CD8-positive, alpha-beta memory T cell (primary cell): ENCODE data around the gene ARHGAP25. TPM values are rescaled to one million over a fixed set of nuclear protein-coding genes. Genes with fewer than 3 reads are reported as not detected.

Experiments used
- CTCF ChIA-PET: fragments of 350-600 bp; sonication (Branson Sonifier 250); formaldehyde crosslinking; loops from one replicate; lab custom pipeline; 2021; ENCODE audit warnings: antibody characterized with exemption; lab: Charles Lee
- POLR2A ChIA-PET: fragments of 350-600 bp; sonication (Branson Sonifier 250); formaldehyde crosslinking; loops from one replicate; lab custom pipeline; 2021; ENCODE audit warnings: antibody characterized with exemption; lab: Charles Lee
- DNase-seq, 5 donors: peaks; one replicate each; pipeline versions ENCODE4 v3.0.0 to v3.0.0-alpha.2; 2020 to 2022; ENCODE audit warnings: mixed read lengths in 1 of 5
- H3K27ac ChIP-seq: one replicate; pipeline ENCODE4 v1.7.0; 2013; ENCODE audit warnings: low read depth, mild to moderate bottlenecking, low read length, moderate library complexity
- H3K27me3 ChIP-seq: 2 replicates; pipeline ENCODE4 v1.7.0; 2013; ENCODE audit warnings: low read length, mild to moderate bottlenecking; ENCODE audit not compliant: insufficient read depth, poor library complexity, severe bottlenecking
- H3K36me3 ChIP-seq: 2 replicates; pipeline ENCODE4 v1.7.0; 2013; ENCODE audit warnings: mild to moderate bottlenecking, low read length, moderate library complexity; ENCODE audit not compliant: insufficient read depth
- H3K4me1 ChIP-seq: 2 replicates; pipeline ENCODE4 v1.7.0; 2013; ENCODE audit warnings: mild to moderate bottlenecking, low read length, moderate library complexity; ENCODE audit not compliant: insufficient read depth
- H3K4me3 ChIP-seq: 2 replicates; pipeline ENCODE4 v1.7.0; 2013; ENCODE audit warnings: mild to moderate bottlenecking, low read length
- H3K9me3 ChIP-seq: 2 replicates; pipeline ENCODE4 v1.7.0; 2013; ENCODE audit warnings: mild to moderate bottlenecking, low read length
- H3K27ac Mint-ChIP-seq, 8 donors: one replicate each; pipeline ENCODE4 v1.8.0; 2020 to 2021; ENCODE audit warnings: mixed read lengths in 8 of 8, mild to moderate bottlenecking in 6 of 8, inconsistent platforms in 3 of 8, moderate library complexity in 3 of 8
- H3K27me3 Mint-ChIP-seq, 2 donors: one replicate each; pipeline ENCODE4 v1.8.0; 2020 to 2021; ENCODE audit warnings: mixed read lengths in 2 of 2, mild to moderate bottlenecking in 1 of 2, moderate library complexity in 1 of 2
- H3K36me3 Mint-ChIP-seq, 3 donors: one replicate each; pipeline ENCODE4 v1.8.0; 2020 to 2021; ENCODE audit warnings: mixed read lengths in 3 of 3, inconsistent platforms in 1 of 3, mild to moderate bottlenecking in 1 of 3
- H3K4me1 Mint-ChIP-seq, 3 donors: one replicate each; pipeline ENCODE4 v1.8.0; 2020 to 2021; ENCODE audit warnings: mixed read lengths in 3 of 3, inconsistent platforms in 1 of 3, mild to moderate bottlenecking in 1 of 3
- H3K4me3 Mint-ChIP-seq, 7 donors: one replicate each; pipeline ENCODE4 v1.8.0; 2020 to 2021; ENCODE audit warnings: mixed read lengths in 7 of 7, mild to moderate bottlenecking in 6 of 7, moderate library complexity in 4 of 7, inconsistent platforms in 2 of 7
- H3K9me3 Mint-ChIP-seq, 5 donors: one replicate each; pipeline ENCODE4 v1.8.0; 2020 to 2022; ENCODE audit warnings: mixed read lengths in 5 of 5, mild to moderate bottlenecking in 3 of 5, moderate library complexity in 2 of 5, inconsistent platforms in 1 of 5
- polyA plus RNA-seq: library from polyadenylated mRNA; unstranded; fragments of 300-500 nt; fragmentation: Illumina TruSeq; gene quantifications from one replicate; pipeline ENCODE4 v1.2.3, GENCODE V29; 2021
- total RNA-seq, 2 experiments: library from RNA; stranded (reverse); gene quantifications; one replicate each; pipeline ENCODE4 v1.2.3, GENCODE V29; 2021

The ARHGAP25 gene
- total RNA-seq (10 to 100 TPM; 74.7 to 75.2 TPM), polyA plus RNA-seq (200 TPM)

GRCh38 chr2:68734688-68735525 is at the start of gene ARHGAP25:
ARHGAP25 (plus strand) TSS chr2:68734811; CDS start chr2:68735200, 389 bp downstream.
- no peaks in the 10 kb centered on the region for H3K9me3 ChIP-seq
- CTCF ChIA-PET = interaction anchor here (0.8 to 3.7 kb wide), 13 partner anchors 11 to 271 kb away, joined by 3 to 22 read pairs (median 3); no protein-coding TSS in a partner anchor
- Mint-ChIP-seq H3K27ac (no peak within 1 kb of the TSS), H3K27me3 (no peaks in the 10 kb centered on the region), H3K4me3 (no peak within 1 kb of the TSS), H3K9me3 (no peaks in the 10 kb centered on the region), H3K36me3 (peaks cover 0 to 24% (median 4%) of the 10 kb centered on the region in 3 donors), H3K4me1 (peaks cover 30 to 46% (median 42%) of the 10 kb centered on the region in 3 donors)
- H3K27me3 ChIP-seq = no peaks in the 10 kb centered on the region
- H3K36me3 ChIP-seq = no peaks in the 10 kb centered on the region
- peaks cover 44% of the 10 kb centered on the region for H3K4me1 ChIP-seq
- peak within 1 kb of the TSS; percentile 62 for H3K27ac ChIP-seq
- peak in 3 of 5 donors; percentile 58 to 67 (median 60) for DNase-seq
- POLR2A ChIA-PET = interaction anchor here (0.9 to 1.7 kb wide), 7 partner anchors 10 to 173 kb away, joined by 3 to 9 read pairs (median 5); no protein-coding TSS in a partner anchor
- H3K4me3 ChIP-seq = peak within 1 kb of the TSS; percentile 73

GRCh38 chr2:68686178-68686577 is 48.4 kb upstream of the ARHGAP25 start:
- H3K27ac Mint-ChIP-seq = no peak overlapping the region
- Histone ChIP-seq H3K27ac (no peak overlapping the region), H3K36me3 (no peaks in the 10 kb centered on the region), H3K9me3 (no peaks in the 10 kb centered on the region), H3K4me3 (no peak overlapping the region), H3K4me1 (no peaks in the 10 kb centered on the region), H3K27me3 (no peaks in the 10 kb centered on the region)
- H3K4me1 Mint-ChIP-seq = peaks cover 0 to 9% (median 9%) of the 10 kb centered on the region in 3 donors
- H3K9me3 Mint-ChIP-seq = peaks cover 0 to 1% (median 0%) of the 10 kb centered on the region in 5 donors
- DNase-seq = no peak
- no peak overlapping the region for H3K4me3 Mint-ChIP-seq
- CTCF ChIA-PET = no interaction called here
- peaks cover 0 to 1% (median 0%) of the 10 kb centered on the region in 3 donors for H3K36me3 Mint-ChIP-seq
- H3K27me3 Mint-ChIP-seq = peaks cover 8 to 20% of the 10 kb centered on the region in 2 donors
- POLR2A ChIA-PET = no interaction called here

DNA sequence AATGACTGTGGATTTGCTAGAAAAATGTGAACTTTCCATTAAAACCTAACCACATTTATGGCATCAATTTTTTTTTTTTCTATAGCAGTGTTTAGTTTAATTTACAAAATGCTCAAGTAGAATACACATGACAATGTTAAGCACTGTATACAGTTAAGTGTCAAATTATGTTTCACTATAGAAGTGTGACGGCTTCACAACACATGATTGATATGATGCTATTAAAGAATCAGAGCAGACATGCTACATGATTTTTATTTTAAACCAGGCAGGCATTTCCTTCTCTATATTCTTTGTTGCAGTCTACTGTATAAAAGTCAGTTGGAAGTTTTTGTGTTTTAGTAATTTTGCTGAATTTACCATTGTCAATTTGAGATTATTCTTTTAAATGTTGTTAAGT is 47.6 kb upstream of the ARHGAP25 start:
- ChIA-PET CTCF (no interaction called here), POLR2A (no interaction called here)
- Histone ChIP-seq H3K27me3 (no peaks in the 10 kb centered on the region), H3K4me1 (no peaks in the 10 kb centered on the region), H3K4me3 (no peak overlapping the region), H3K27ac (no peak overlapping the region), H3K9me3 (no peaks in the 10 kb centered on the region), H3K36me3 (no peaks in the 10 kb centered on the region)
- no peak overlapping the region for H3K4me3 Mint-ChIP-seq
- peaks cover 0 to 9% (median 9%) of the 10 kb centered on the region in 3 donors for H3K4me1 Mint-ChIP-seq
- no peak overlapping the region for H3K27ac Mint-ChIP-seq
- H3K27me3 Mint-ChIP-seq = peaks cover 6 to 13% of the 10 kb centered on the region in 2 donors
- no peaks in the 10 kb centered on the region for H3K36me3 Mint-ChIP-seq
- no peaks in the 10 kb centered on the region for H3K9me3 Mint-ChIP-seq
- no peak for DNase-seq

GRCh38 chr2:68689553-68690537 is 44.8 kb upstream of the ARHGAP25 start:
- Mint-ChIP-seq H3K36me3 (peaks cover 0 to 4% (median 0%) of the 10 kb centered on the region in 3 donors), H3K4me1 (peaks cover 0 to 9% (median 9%) of the 10 kb centered on the region in 3 donors), H3K4me3 (no peak overlapping the region), H3K9me3 (no peaks in the 10 kb centered on the region), H3K27ac (no peak overlapping the region), H3K27me3 (peaks cover 4 to 8% of the 10 kb centered on the region in 2 donors)
- no peaks in the 10 kb centered on the region for H3K36me3 ChIP-seq
- ChIA-PET CTCF (interaction anchor here (1.2 to 1.7 kb wide), 2 partner anchors 19 to 62 kb away, joined by 4 to 5 read pairs; no protein-coding TSS in a partner anchor), POLR2A (no interaction called here)
- no peak overlapping the region for H3K27ac ChIP-seq
- no peaks in the 10 kb centered on the region for H3K27me3 ChIP-seq
- H3K4me3 ChIP-seq = no peak overlapping the region
- DNase-seq = no peak
- H3K9me3 ChIP-seq = no peaks in the 10 kb centered on the region
- H3K4me1 ChIP-seq = no peaks in the 10 kb centered on the region

- no peaks in the 10 kb centered on the region for H3K36me3 ChIP-seq
- no peaks in the 10 kb centered on the region for H3K4me1 ChIP-seq
- Mint-ChIP-seq H3K9me3 (no peaks in the 10 kb centered on the region), H3K27me3 (peaks cover 8% of the 10 kb centered on the region in 2 donors), H3K4me3 (no peak overlapping the region), H3K27ac (no peak overlapping the region), H3K4me1 (peaks cover 0 to 9% (median 9%) of the 10 kb centered on the region in 3 donors), H3K36me3 (peaks cover 0 to 4% (median 0%) of the 10 kb centered on the region in 3 donors)
- no peak overlapping the region for H3K27ac ChIP-seq
- ChIA-PET POLR2A (no interaction called here), CTCF (interaction anchor here (0.8 to 1.2 kb wide), 2 partner anchors 61 to 250 kb away, joined by 3 to 4 read pairs; no protein-coding TSS in a partner anchor)
- no peaks in the 10 kb centered on the region for H3K9me3 ChIP-seq
- DNase-seq = no peak
- H3K27me3 ChIP-seq = no peaks in the 10 kb centered on the region
- no peak overlapping the region for H3K4me3 ChIP-seq
Observed at GRCh38 chr2:68690851-68691250, 43.8 kb upstream of the ARHGAP25 start.

DNA sequence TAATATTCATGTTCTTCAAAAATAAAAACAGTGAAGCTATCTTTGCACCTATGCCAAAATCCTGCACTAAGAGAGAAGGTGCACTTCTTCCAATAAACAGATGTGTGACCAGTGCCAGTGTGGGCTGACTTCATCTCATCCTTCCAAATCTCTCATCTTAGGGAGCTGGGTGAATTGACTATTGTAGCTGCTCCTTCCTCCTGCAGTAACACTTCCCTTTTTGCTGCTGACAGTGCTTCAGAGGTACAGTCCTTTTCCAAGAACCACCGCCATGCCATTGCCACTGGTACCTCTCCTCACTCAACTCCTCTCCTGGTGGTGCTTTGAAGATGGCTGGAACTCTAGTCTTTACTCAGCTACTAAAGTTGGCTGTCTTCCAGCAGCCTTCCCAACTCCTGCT is 42.1 kb upstream of the ARHGAP25 start:
- ChIA-PET CTCF (interaction anchor here (0.7 to 1.4 kb wide), 2 partner anchors 29 to 157 kb away, joined by 3 read pairs; no protein-coding TSS in a partner anchor), POLR2A (no interaction called here)
- Mint-ChIP-seq H3K27me3 (peaks cover 10 to 11% of the 10 kb centered on the region in 2 donors), H3K27ac (no peak overlapping the region), H3K36me3 (peaks cover 0 to 13% (median 0%) of the 10 kb centered on the region in 3 donors), H3K4me1 (peaks cover 0 to 9% (median 9%) of the 10 kb centered on the region in 3 donors), H3K4me3 (no peak overlapping the region), H3K9me3 (no peaks in the 10 kb centered on the region)
- Histone ChIP-seq H3K4me3 (no peak overlapping the region), H3K27ac (no peak overlapping the region), H3K4me1 (no peaks in the 10 kb centered on the region), H3K36me3 (no peaks in the 10 kb centered on the region), H3K9me3 (no peaks in the 10 kb centered on the region), H3K27me3 (no peaks in the 10 kb centered on the region)
- no peak for DNase-seq

DNA sequence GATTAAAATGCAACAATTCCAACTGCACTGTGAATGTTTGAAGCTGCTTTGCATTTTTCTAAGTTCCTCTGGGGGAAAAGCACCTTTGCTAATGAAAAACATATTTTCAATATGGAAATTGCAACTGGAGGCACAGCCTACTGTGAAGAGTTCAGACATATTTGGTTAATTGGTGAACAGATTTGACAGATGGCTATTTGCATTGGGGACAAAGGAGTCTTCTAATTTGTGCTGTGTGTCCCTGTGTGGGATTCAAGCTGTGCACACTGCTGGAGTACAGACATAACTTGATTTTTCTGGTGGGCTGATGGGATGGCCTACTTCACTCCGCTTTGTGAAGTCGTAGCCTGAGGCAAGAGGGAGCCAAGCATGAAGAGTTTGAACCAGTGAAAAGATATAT is 40.7 kb upstream of the ARHGAP25 start:
- peaks cover 11 to 12% of the 10 kb centered on the region in 2 donors for H3K27me3 Mint-ChIP-seq
- H3K4me3 Mint-ChIP-seq = no peak overlapping the region
- Histone ChIP-seq H3K4me1 (no peaks in the 10 kb centered on the region), H3K4me3 (no peak overlapping the region), H3K27me3 (no peaks in the 10 kb centered on the region), H3K9me3 (no peaks in the 10 kb centered on the region), H3K27ac (no peak overlapping the region), H3K36me3 (no peaks in the 10 kb centered on the region)
- ChIA-PET POLR2A (no interaction called here), CTCF (interaction anchor here (1.2 kb wide), 1 partner anchor 15 kb away, joined by 3 read pairs; no protein-coding TSS in a partner anchor)
- peaks cover 0 to 13% (median 0%) of the 10 kb centered on the region in 3 donors for H3K36me3 Mint-ChIP-seq
- peaks cover 0 to 9% (median 9%) of the 10 kb centered on the region in 3 donors for H3K4me1 Mint-ChIP-seq
- no peak overlapping the region for H3K27ac Mint-ChIP-seq
- no peaks in the 10 kb centered on the region for H3K9me3 Mint-ChIP-seq
- DNase-seq = no peak
